HG02571 (cell line): ENCODE results near the gene THRAP3.

ENCODE experiments used
- ATAC-seq: cut with Tn5 transposase; IDR thresholded peaks from one replicate; pipeline ENCODE4 v1.9.1; 2021; ENCODE audit warnings: mild to moderate bottlenecking, moderate library complexity; ENCODE audit not compliant: unreplicated experiment

The THRAP3 gene

GRCh38 chr1:36295390-36295789, 71.1 kb downstream of the THRAP3 start:
- ATAC-seq = no peak

- no peak for ATAC-seq
Measured at GRCh38 chr1:36297062-36297461, 72.8 kb downstream of the THRAP3 start.

GRCh38 chr1:36298640-36299039, 74.4 kb downstream of the THRAP3 start:
- ATAC-seq = no peak

- no peak for ATAC-seq
Measured at GRCh38 chr1:36300526-36300925, 76.3 kb downstream of the THRAP3 start.

- ATAC-seq = no peak
Measured at GRCh38 chr1:36301220-36301619, 77.0 kb downstream of the THRAP3 start.

GRCh38 chr1:36303244-36303643, 79.0 kb downstream of the THRAP3 start:
- no peak for ATAC-seq

GRCh38 chr1:36303650-36304360, 79.6 kb downstream of the THRAP3 start:
- ATAC-seq = no peak

GRCh38 chr1:36304521-36304920, 80.3 kb downstream of the THRAP3 start:
- ATAC-seq = no peak

GRCh38 chr1:36304970-36305914, 81.0 kb downstream of the THRAP3 start:
- ATAC-seq = no peak

- no peak for ATAC-seq
Measured at GRCh38 chr1:36305915-36306209, 81.6 kb downstream of the THRAP3 start.

GRCh38 chr1:36306210-36306901, 82.1 kb downstream of the THRAP3 start, which contains the start of gene SH3D21:
TSS of gene SH3D21 (plus strand) at chr1:36306368. CDS start at chr1:36306421, 53 bp downstream.
- peak; percentile 31 for ATAC-seq

- peak; percentile 94 for ATAC-seq
Measured at GRCh38 chr1:36306902-36307456, 82.7 kb downstream of the THRAP3 start.

- no peak for ATAC-seq
Measured at GRCh38 chr1:36307601-36308330, 83.5 kb downstream of the THRAP3 start.

- ATAC-seq = no peak
Measured at GRCh38 chr1:36309397-36309796, 85.2 kb downstream of the THRAP3 start.

GRCh38 chr1:36320291-36320761, 96.1 kb downstream of the THRAP3 start:
- no peak for ATAC-seq

GRCh38 chr1:36320767-36321118, 96.5 kb downstream of the THRAP3 start:
- no peak for ATAC-seq

GRCh38 chr1:36321119-36321951, 97.1 kb downstream of the THRAP3 start:
- no peak for ATAC-seq

GRCh38 chr1:36322041-36322785, 98.0 kb downstream of the THRAP3 start:
- ATAC-seq = no peak
